Stomach (tissue), 9 donors: Measurements from ENCODE around the gene TATDN3. TPM values are rescaled to one million over a fixed set of nuclear protein-coding genes. Genes with fewer than 3 reads are reported as not detected.

Experiments used
- DNase-seq, 2 donors: peaks; one replicate each; pipeline versions ENCODE4 v3.0.0 to v3.0.0-alpha.2; 2013 to 2019
- H3K27ac ChIP-seq, 5 donors: fragments of 200-600 bp in 4 of 5; sonication (generic) in 4 of 5; one replicate each; pipeline ENCODE4 v1.5.1; 2013 to 2019; ENCODE audit warnings: mild to moderate bottlenecking in 1 of 5, moderate library complexity in 1 of 5
- H3K27me3 ChIP-seq, 3 donors: fragments of 200-600 bp; sonication (generic); one replicate each; pipeline ENCODE4 v1.5.1; 2017 to 2019; ENCODE audit warnings: mixed run types in 1 of 3
- H3K36me3 ChIP-seq, 4 donors: fragments of 200-600 bp; sonication (generic); 1 replicate in 3 of 4; 2 replicates in 1 of 4; pipeline ENCODE4 v1.5.1; 2016 to 2019
- H3K4me1 ChIP-seq, 4 donors: fragments of 200-600 bp; sonication (generic); one replicate each; pipeline ENCODE4 v1.5.1; 2016 to 2019
- H3K4me3 ChIP-seq, 4 donors: fragments of 200-600 bp; sonication (generic) in 3 of 4; one replicate each; pipeline ENCODE4 v1.5.1; 2016 to 2019; ENCODE audit warnings: mild to moderate bottlenecking in 1 of 4
- H3K9me3 ChIP-seq, 4 donors: fragments of 200-600 bp; sonication (generic); one replicate each; pipeline ENCODE4 v1.5.1; 2016 to 2019
- CTCF ChIP-seq, 7 experiments: fragments of 450-650 bp in 4 of 7; fragments of 200-600 bp in 3 of 7; sonication (generic) in 3 of 7; IDR thresholded peaks; one replicate each; pipeline ENCODE4 v1.5.1; 2016 to 2019; ENCODE audit warnings: antibody characterized with exemption in 7 of 7, control low read depth in 2 of 7, mild to moderate bottlenecking in 1 of 7
- EP300 ChIP-seq: sonication (generic); formaldehyde crosslinking; IDR thresholded peaks from one replicate; pipeline ENCODE4 v1.6.1; 2017; ENCODE audit warnings: antibody characterized with exemption
- POLR2A ChIP-seq, 4 donors: fragments of 450-650 bp; IDR thresholded peaks; one replicate each; pipeline ENCODE4 v1.6.1; 2016; ENCODE audit warnings: antibody characterized with exemption in 4 of 4, control low read depth in 2 of 4, mild to moderate bottlenecking in 1 of 4, moderate library complexity in 1 of 4
- POLR2AphosphoS5 ChIP-seq, 3 donors: sonication (generic); formaldehyde crosslinking; IDR thresholded peaks; one replicate each; pipeline ENCODE4 v1.6.1; 2016; ENCODE audit warnings: antibody characterized with exemption in 3 of 3
- whole genome bisulfite sequencing, 5 donors: extraction: QIAGEN DNeasy Blood & Tissue Kit in 3 of 5; methylation state at CpG; one replicate each; pipeline versions ENCODE4 v1.1.5 to v1.1.7; 2013 to 2018; 5-methylcytosine and 5-hydroxymethylcytosine counted together
- intact Hi-C: fragments of 100-400 bp; cut with DNase I; formaldehyde crosslinking; loops from one replicate; pipeline ENCODE4 v1.15.1; 2023; ENCODE audit warnings: low total_unique reads
- polyA plus RNA-seq, 3 donors: library from polyadenylated mRNA; stranded (reverse); fragments of 200-250 nt; gene quantifications; one replicate each; pipeline ENCODE4 v1.2.3, GENCODE V29; 2013
- total RNA-seq, 5 donors: library from RNA; depleted of rRNA; stranded (reverse); fragments of >200 nt; gene quantifications; one replicate each; pipeline versions ENCODE4 v1.1.0 to v1.2.3, GENCODE V29; 2014 to 2016
- donor health status: healthy with polysubstance abuse.
- donor health status: Bipolar disorder and iron deficiency.
- donor health status: healthy.

The TATDN3 gene
- total and polyA plus RNA-seq, 8 donors, result 2.6 to 52.2 (median 10.2) TPM

GRCh38 chr1:212852105-212852688 is 60.5 kb downstream of the TATDN3 start:
- Histone ChIP-seq H3K9me3 (no peaks in the 10 kb centered on the region), H3K27ac (no peak overlapping the region), H3K4me3 (no peak overlapping the region), H3K4me1 (peaks cover 0 to 9% (median 7%) of the 10 kb centered on the region in 4 donors), H3K36me3 (no peaks in the 10 kb centered on the region), H3K27me3 (no peaks in the 10 kb centered on the region)
- DNase-seq, result no peak
- no peak for TF ChIP-seq CTCF (IDR thresholded peaks at IDR 0.05)
- TF ChIP-seq POLR2A (IDR thresholded peaks at IDR 0.05), result no peak
- TF ChIP-seq POLR2AphosphoS5 (IDR thresholded peaks at IDR 0.05), result no peak
- TF ChIP-seq EP300, result no peak
- intact Hi-C loops, result no loop called here
- WGBS, 5 donors, result 82 to 87% (median 84%) methylated on average over 5 of the region's 5 CpGs

GRCh38 chr1:212853658-212854057 is 62.0 kb downstream of the TATDN3 start:
- Histone ChIP-seq H3K36me3 (no peaks in the 10 kb centered on the region), H3K4me1 (peaks cover 0 to 15% (median 12%) of the 10 kb centered on the region in 4 donors), H3K27me3 (no peaks in the 10 kb centered on the region), H3K4me3 (no peak overlapping the region), H3K27ac (no peak overlapping the region), H3K9me3 (no peaks in the 10 kb centered on the region)
- peak in 1 of 2 donors; percentile 49 for DNase-seq
- intact Hi-C loops, result no loop called here
- WGBS, 5 donors, result 63 to 81% (median 67%) methylated on average over 5 of the region's 5 CpGs
- TF ChIP-seq POLR2AphosphoS5 (IDR thresholded peaks at IDR 0.05) (no peak), CTCF (IDR thresholded peaks at IDR 0.05) (no peak)

- Histone ChIP-seq H3K36me3 (no peaks in the 10 kb centered on the region), H3K4me3 (peak overlapping the region in 3 of 4 donors; percentile 86 to 98 (median 87)), H3K9me3 (no peaks in the 10 kb centered on the region), H3K27ac (no peak overlapping the region), H3K27me3 (no peaks in the 10 kb centered on the region), H3K4me1 (peaks cover 20 to 46% (median 33%) of the 10 kb centered on the region in 4 donors)
- no peak for TF ChIP-seq POLR2A (IDR thresholded peaks at IDR 0.05)
- no peak for TF ChIP-seq EP300
- TF ChIP-seq CTCF (IDR thresholded peaks at IDR 0.05), result no peak
- TF ChIP-seq POLR2AphosphoS5 (IDR thresholded peaks at IDR 0.05), result no peak
- WGBS, 5 donors, result 89 to 96% (median 91%) methylated on average over 16 of the region's 16 CpGs
- DNase-seq, result no peak
- intact Hi-C loops, result no loop called here
Measured at GRCh38 chr1:212856755-212857154, 65.1 kb downstream of the TATDN3 start.

GRCh38 chr1:212857992-212858460 is 66.3 kb downstream of the TATDN3 start, which contains the start of gene FLVCR1:
Gene FLVCR1, plus strand, starts transcription at chr1:212858275. Its CDS starts 178 bp downstream, at chr1:212858453.
- Histone ChIP-seq H3K36me3 (no peaks in the 10 kb centered on the region), H3K9me3 (no peaks in the 10 kb centered on the region), H3K4me3 (peak within 1 kb of the TSS; percentile 86 to 98 (median 92)), H3K4me1 (peaks cover 20 to 59% (median 37%) of the 10 kb centered on the region in 4 donors), H3K27ac (peak within 1 kb of the TSS; percentile 87 to 95 (median 93)), H3K27me3 (no peaks in the 10 kb centered on the region)
- 0 to 1% (median 1%) methylated on average over 39 to 54 of the region's 54 CpGs for WGBS, 5 donors
- peak; percentile 97 to 99 for DNase-seq
- TF ChIP-seq POLR2A (IDR thresholded peaks at IDR 0.05) (peak in 2 of 4 donors; percentile 17 to 21), EP300 (no peak), POLR2AphosphoS5 (IDR thresholded peaks at IDR 0.05) (peak; percentile 71 to 92 (median 88)), CTCF (IDR thresholded peaks at IDR 0.05) (no peak)
- intact Hi-C loops, result no loop called here
